GM18867 (cell line): Measurements from ENCODE around the gene PRG2.
"Not testable (repeated sequence)": the region's sequence is repeated elsewhere in the genome, so short reads cannot be mapped to it uniquely, and the experiment has no call there.

ENCODE experiments used
- ATAC-seq: cut with Tn5 transposase; IDR thresholded peaks from one replicate; pipeline ENCODE4 v1.9.1; 2021; ENCODE audit warnings: mild to moderate bottlenecking, moderate library complexity; ENCODE audit not compliant: unreplicated experiment

PRG2 gene

GRCh38 chr11:57421066-57421465 is 30.6 kb upstream of the PRG2 start:
- no peak for ATAC-seq

- ATAC-seq: no peak
These were observed 28.7 kb upstream of the PRG2 start for GRCh38 chr11:57419146-57419545.

GRCh38 chr11:57418131-57418530 is 27.7 kb upstream of the PRG2 start:
- no peak for ATAC-seq

- no peak for ATAC-seq
These were observed 26.6 kb upstream of the PRG2 start for GRCh38 chr11:57417056-57417455.

GRCh38 chr11:57416436-57416835 is 26.0 kb upstream of the PRG2 start:
- ATAC-seq: no peak

GRCh38 chr11:57414612-57415212 is 24.3 kb upstream of the PRG2 start:
- ATAC-seq: no peak

GRCh38 chr11:57413681-57414080 is 23.2 kb upstream of the PRG2 start:
- no peak for ATAC-seq

GRCh38 chr11:57410287-57410686 is 19.8 kb upstream of the PRG2 start:
- ATAC-seq: no peak

- no peak for ATAC-seq
These were observed 19.1 kb upstream of the PRG2 start for GRCh38 chr11:57409321-57410100.

- ATAC-seq: no peak
These were observed 18.3 kb upstream of the PRG2 start for GRCh38 chr11:57408771-57409170.

- no peak for ATAC-seq
These were observed 17.6 kb upstream of the PRG2 start for GRCh38 chr11:57407941-57408475.

- no peak for ATAC-seq
These were observed 16.8 kb upstream of the PRG2 start for GRCh38 chr11:57407010-57407920.

GRCh38 chr11:57406337-57406904 is 16.0 kb upstream of the PRG2 start:
- ATAC-seq: peak; percentile 70

GRCh38 chr11:57405271-57405860 is 14.9 kb upstream of the PRG2 start:
- no peak for ATAC-seq

GRCh38 chr11:57403802-57404147 is 13.3 kb upstream of the PRG2 start:
- no peak for ATAC-seq

GRCh38 chr11:57403003-57403801 is 12.8 kb upstream of the PRG2 start:
- not testable (repeated sequence) for ATAC-seq

GRCh38 chr11:57402188-57403002 is 11.9 kb upstream of the PRG2 start:
- no peak for ATAC-seq

GRCh38 chr11:57399972-57400578 is 9.6 kb upstream of the PRG2 start:
- no peak for ATAC-seq

- ATAC-seq: no peak
These were observed 8.8 kb upstream of the PRG2 start for GRCh38 chr11:57399221-57399620.
